ENCODE data around the gene PRDM16. TPM values are rescaled to one million over a fixed set of nuclear protein-coding genes. Genes with fewer than 3 reads are reported as not detected.

Gene PRDM16
- total and polyA plus RNA-seq, 2 of the 4 experiments (the other 2 are of a cell fraction) = 0.02 TPM; not detected in 1

- Histone ChIP-seq H3K36me3 (ENCODE audit: control insufficient read depth, insufficient read depth, low read length) (no peaks in the 10 kb centered on the region), H3K23ac (ENCODE audit: low read depth, low read length) (no peak overlapping the region), H2BK15ac (ENCODE audit: low read depth, low read length) (no peak overlapping the region), H3K4ac (ENCODE audit: low read depth, low read length) (no peak overlapping the region), H2AK9ac (replicated peaks; ENCODE audit: low read depth, low read length, poor library complexity) (no peak overlapping the region), H4K91ac (ENCODE audit: insufficient read depth, low read depth, low read length) (no peak overlapping the region), H3K4me3 (ENCODE audit: insufficient read depth, low read depth, low read length) (no peak overlapping the region), H3K9me1 (ENCODE audit: insufficient read depth, low read length) (no peaks in the 10 kb centered on the region), H4K20me1 (ENCODE audit: insufficient read depth, low read length) (no peaks in the 10 kb centered on the region), H2BK120ac (ENCODE audit: low read depth, low read length) (no peak overlapping the region), H4K5ac (ENCODE audit: low read depth, low read length) (no peak overlapping the region), H3K9ac (ENCODE audit: low read depth, low read length) (no peak overlapping the region), H2BK5ac (ENCODE audit: low read depth, low read length, poor library complexity, severe bottlenecking) (no peak overlapping the region), H4K8ac (ENCODE audit: low read depth in 2 of 2, low read length in 2 of 2) (no peak overlapping the region), H2BK20ac (ENCODE audit: low read depth, low read length) (no peak overlapping the region), H3K4me2 (ENCODE audit: low read depth, low read length) (no peak overlapping the region), H3K27ac (ENCODE audit: insufficient read depth, low read length) (no peak overlapping the region), H2AK5ac (ENCODE audit: low read depth, low read length) (no peak overlapping the region), H2AFZ (replicated peaks; ENCODE audit: low read length, poor library complexity) (no peak overlapping the region), H3K79me1 (ENCODE audit: low read depth in 1 of 2, low read length in 2 of 2) (no peaks in the 10 kb centered on the region), H3K56ac (ENCODE audit: extremely low read depth, insufficient read depth, low read length) (no peak overlapping the region), H3K4me1 (ENCODE audit: control insufficient read depth, insufficient read depth, low read length) (no peaks in the 10 kb centered on the region), H3K27me3 (ENCODE audit: control insufficient read depth, insufficient read depth, low read length) (peaks cover 5% of the 10 kb centered on the region; the same call in 1 of the 2 replicates), H3K9me3 (ENCODE audit: control insufficient read depth, insufficient read depth, low read length) (no peaks in the 10 kb centered on the region), H3K14ac (replicated peaks; ENCODE audit: low read depth, low read length) (no peak overlapping the region), H3K18ac (ENCODE audit: low read depth, low read length) (no peak overlapping the region)
- DNase-seq = no peak
- no peak for TF ChIP-seq RFX5 (IDR thresholded peaks at IDR 0.05; ENCODE audit: low read depth, low read length)
- no peak for TF ChIP-seq NFE2L2 (IDR thresholded peaks at IDR 0.05; ENCODE audit: low read depth, low read length)
- no peak for TF ChIP-seq RAD21 (IDR thresholded peaks at IDR 0.05; ENCODE audit: low read length)
- no peak for TF ChIP-seq MXI1 (IDR thresholded peaks at IDR 0.05; ENCODE audit: borderline replicate concordance, low read depth, low read length)
- TF ChIP-seq CEBPB (IDR thresholded peaks at IDR 0.05; ENCODE audit: low read depth, low read length) = no peak
- dilution Hi-C loops (cut with HindIII; ENCODE audit: low sequenced_read_pairs, unreplicated experiment) = no loop called here
- CTCF ChIA-PET = no interaction called here
- no TSS peak for BruUV-seq (replicated peaks)
- in situ Hi-C loops (cut with MboI; ENCODE audit: low sequenced_read_pairs) = no loop called here
- 91% methylated on average over 10 of the region's 20 CpGs; no CpG with 5 or more reads in 1 of the 2 experiments for WGBS, 2 experiments (ENCODE audit: extremely low coverage in 2 of 2, insufficient read length in 1 of 2)
- ATAC-seq (ENCODE audit: low read depth) = no peak
- intact Hi-C loops (cut with micrococcal nuclease) = no loop called here
- POLR2A ChIA-PET (ENCODE audit: unreplicated experiment) = no interaction called here
Observed at GRCh38 chr1:3426956-3427535, 358.0 kb downstream of the PRDM16 start.
